T-cell (primary cell): Measurements from ENCODE around the gene TMEM130. TPM values are rescaled to one million over a fixed set of nuclear protein-coding genes. Genes with fewer than 3 reads are reported as not detected.
A peak's percentile ranks its signal among the peaks of the same experiment; 100 is the strongest.

Experiments
- ATAC-seq, 4 experiments: fragments of 200-7000 bp in 3 of 4; fragments of 150-1000 bp in 1 of 4; cut with Tn5 transposase; replicated peaks in 1 of 4; 1 replicate in 3 of 4; 2 replicates in 1 of 4; pipeline ENCODE4 v1.10.0; 2021; ENCODE audit warnings: moderate library complexity in 3 of 4, mild to moderate bottlenecking in 2 of 4, moderate number of reproducible peaks in 1 of 4
- CTCF ChIA-PET, 2 donors: fragments of 300-600 bp; sonication (Branson Sonifier 250); formaldehyde crosslinking; loops; one replicate each; lab custom pipeline; 2022; ENCODE audit warnings: antibody characterized with exemption in 2 of 2; lab: Charles Lee
- POLR2A ChIA-PET, 2 donors: fragments of 300-600 bp; sonication (Branson Sonifier 250); formaldehyde crosslinking; loops; one replicate each; lab custom pipeline; 2022; ENCODE audit warnings: antibody characterized with exemption in 2 of 2; lab: Charles Lee
- DNase-seq, 35 experiments: peaks; one replicate each; pipeline versions ENCODE4 v3.0.0 to v3.0.0-alpha.2; 2013 to 2023
- H3K27ac ChIP-seq: one replicate; pipeline ENCODE4 v1.5.1; 2013; ENCODE audit warnings: low read length
- H3K27me3 ChIP-seq, 2 experiments: replicated peaks in 1 of 2; 1 replicate in 1 of 2; 2 replicates in 1 of 2; pipeline versions ENCODE4 v1.6.1 to v1.7.0; 2013; ENCODE audit warnings: low read length in 1 of 2, mixed read lengths in 1 of 2; ENCODE audit not compliant: control insufficient read depth in 2 of 2, insufficient read depth in 2 of 2; ENCODE audit errors: extremely low read depth in 1 of 2
- H3K36me3 ChIP-seq, 2 donors: 1 replicate in 1 of 2; 2 replicates in 1 of 2; pipeline versions ENCODE4 v1.6.1 to v1.7.0; 2013; ENCODE audit warnings: low read length in 1 of 2; ENCODE audit not compliant: control insufficient read depth in 2 of 2, insufficient read depth in 1 of 2; ENCODE audit errors: extremely low read depth in 1 of 2
- H3K4me1 ChIP-seq, 2 experiments: 1 replicate in 1 of 2; 2 replicates in 1 of 2; pipeline versions ENCODE4 v1.6.1 to v1.7.0; 2013; ENCODE audit warnings: low read length in 2 of 2, mixed read lengths in 1 of 2; ENCODE audit not compliant: insufficient read depth in 2 of 2, control insufficient read depth in 1 of 2; ENCODE audit errors: extremely low read depth in 1 of 2
- H3K4me3 ChIP-seq, 2 donors: 1 replicate in 1 of 2; 2 replicates in 1 of 2; pipeline versions ENCODE4 v1.5.1 to v1.7.0; 2013; ENCODE audit warnings: mild to moderate bottlenecking in 2 of 2, low read length in 1 of 2, moderate library complexity in 1 of 2; ENCODE audit not compliant: control insufficient read depth in 1 of 2; ENCODE audit errors: extremely low read depth in 1 of 2
- H3K9me3 ChIP-seq: 2 replicates; pipeline ENCODE4 v1.7.0; 2013
- H3K27ac Mint-ChIP-seq, 2 donors: one replicate each; pipeline ENCODE4 v1.8.0; 2020 to 2021; ENCODE audit warnings: mild to moderate bottlenecking in 2 of 2, mixed read lengths in 2 of 2
- H3K27me3 Mint-ChIP-seq, 2 donors: one replicate each; pipeline ENCODE4 v1.8.0; 2021 to 2022; ENCODE audit warnings: mixed read lengths in 2 of 2
- H3K36me3 Mint-ChIP-seq: one replicate; pipeline ENCODE4 v1.8.0; 2021; ENCODE audit warnings: mixed read lengths
- H3K4me1 Mint-ChIP-seq, 3 donors: one replicate each; pipeline ENCODE4 v1.8.0; 2020 to 2022; ENCODE audit warnings: mixed read lengths in 3 of 3, mild to moderate bottlenecking in 1 of 3
- H3K4me3 Mint-ChIP-seq, 3 donors: one replicate each; pipeline ENCODE4 v1.8.0; 2020 to 2022; ENCODE audit warnings: mild to moderate bottlenecking in 3 of 3, mixed read lengths in 3 of 3, moderate library complexity in 3 of 3
- H3K9me3 Mint-ChIP-seq, 3 donors: one replicate each; pipeline ENCODE4 v1.8.0; 2020 to 2022; ENCODE audit warnings: mixed read lengths in 3 of 3
- whole genome bisulfite sequencing: methylation state at CpG from one replicate; pipeline ENCODE4 v1.1.5; 2013; ENCODE audit warnings: missing lambda C conversion rate; ENCODE audit not compliant: insufficient coverage; 5-methylcytosine and 5-hydroxymethylcytosine counted together
- total RNA-seq, 35 experiments: library from RNA in 6 of 35; stranded (reverse) in 6 of 35; fragments of 120-200 nt in 1 of 35; gene quantifications; one replicate each; pipeline versions ENCODE4 v1.2.1 to v1.2.4 and lab custom pipeline; 2013 to 2026

Gene TMEM130
- total RNA-seq, 5 donors from 2014 or later (not counting 1 experiment from before 2014, with no cell fraction given): 0.43 TPM; not detected in 4

DNA sequence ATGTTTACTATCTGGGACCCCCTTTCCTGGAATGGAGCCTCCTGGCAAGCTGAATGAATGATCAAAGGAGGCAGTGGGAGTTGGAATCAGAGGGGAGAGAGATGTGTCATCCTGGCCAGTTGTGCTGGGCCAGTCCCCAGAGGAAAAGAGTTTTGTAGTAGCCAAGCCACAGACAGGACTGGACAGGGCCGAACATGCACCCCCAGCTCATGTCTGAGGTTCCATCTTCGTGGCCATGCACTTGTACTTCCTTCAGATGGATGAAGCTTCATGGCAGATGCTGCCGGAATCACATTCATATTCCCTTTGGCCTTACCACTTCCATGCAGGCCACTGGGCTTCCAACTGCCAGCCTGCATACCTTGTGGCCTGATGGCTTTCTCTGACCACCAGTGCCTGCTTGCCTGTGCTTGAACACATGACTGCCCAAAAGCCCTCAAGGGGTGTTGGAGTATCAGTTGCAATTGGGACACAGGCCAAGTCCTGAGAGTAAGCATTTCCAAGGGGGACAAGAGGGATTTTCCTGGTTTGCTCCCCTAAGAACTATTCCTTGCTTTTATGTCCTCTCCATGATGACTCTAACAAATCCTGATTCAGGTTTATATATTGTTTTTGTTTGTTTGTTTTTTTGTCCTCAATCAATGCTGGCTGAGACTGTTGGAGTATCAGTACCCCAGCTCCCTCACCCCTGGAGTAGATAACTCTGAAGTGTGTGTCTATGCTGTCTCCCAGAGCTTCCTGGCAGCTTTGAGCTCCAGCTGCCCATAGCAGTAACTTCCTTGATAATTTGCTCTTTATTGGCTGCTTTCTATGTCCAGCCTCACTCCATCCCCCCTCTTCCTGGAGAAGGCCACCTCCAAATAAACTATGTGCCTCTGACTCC lies 63.6 kb downstream of the TMEM130 start:
- Histone ChIP-seq H3K36me3 (no peaks in the 10 kb centered on the region), H3K4me3 (no peak overlapping the region), H3K4me1 (no peaks in the 10 kb centered on the region), H3K27me3 (peaks cover 0 to 37% of the 10 kb centered on the region in 2 experiments), H3K27ac (no peak overlapping the region), H3K9me3 (no peaks in the 10 kb centered on the region)
- WGBS: 56% methylated on average over 3 of the region's 3 CpGs
- ChIA-PET POLR2A (no interaction called here), CTCF (no interaction called here)
- no peak for ATAC-seq
- no peaks in the 10 kb centered on the region for H3K4me1 Mint-ChIP-seq
- H3K36me3 Mint-ChIP-seq: no peaks in the 10 kb centered on the region
- no peak for DNase-seq
- no peak overlapping the region for H3K4me3 Mint-ChIP-seq
- peaks cover 3 to 6% (median 4%) of the 10 kb centered on the region in 3 donors for H3K9me3 Mint-ChIP-seq
- peaks cover 10 to 25% of the 10 kb centered on the region in 2 donors for H3K27me3 Mint-ChIP-seq
- H3K27ac Mint-ChIP-seq: no peak overlapping the region

GRCh38 chr7:98802781-98803110 lies 67.1 kb downstream of the TMEM130 start:
- Mint-ChIP-seq H3K27me3 (peaks cover 14 to 25% of the 10 kb centered on the region in 2 donors), H3K27ac (no peak overlapping the region), H3K4me3 (no peak overlapping the region), H3K9me3 (peaks cover 13 to 21% (median 15%) of the 10 kb centered on the region in 3 donors), H3K4me1 (no peaks in the 10 kb centered on the region), H3K36me3 (no peaks in the 10 kb centered on the region)
- DNase-seq: no peak
- Histone ChIP-seq H3K9me3 (no peaks in the 10 kb centered on the region), H3K4me1 (no peaks in the 10 kb centered on the region), H3K4me3 (no peak overlapping the region), H3K27ac (no peak overlapping the region), H3K27me3 (peaks cover 0 to 37% of the 10 kb centered on the region in 2 experiments), H3K36me3 (no peaks in the 10 kb centered on the region)
- ChIA-PET POLR2A (no interaction called here), CTCF (no interaction called here)
- WGBS: 88% methylated on average over 2 of the region's 2 CpGs
- no peak for ATAC-seq

DNA sequence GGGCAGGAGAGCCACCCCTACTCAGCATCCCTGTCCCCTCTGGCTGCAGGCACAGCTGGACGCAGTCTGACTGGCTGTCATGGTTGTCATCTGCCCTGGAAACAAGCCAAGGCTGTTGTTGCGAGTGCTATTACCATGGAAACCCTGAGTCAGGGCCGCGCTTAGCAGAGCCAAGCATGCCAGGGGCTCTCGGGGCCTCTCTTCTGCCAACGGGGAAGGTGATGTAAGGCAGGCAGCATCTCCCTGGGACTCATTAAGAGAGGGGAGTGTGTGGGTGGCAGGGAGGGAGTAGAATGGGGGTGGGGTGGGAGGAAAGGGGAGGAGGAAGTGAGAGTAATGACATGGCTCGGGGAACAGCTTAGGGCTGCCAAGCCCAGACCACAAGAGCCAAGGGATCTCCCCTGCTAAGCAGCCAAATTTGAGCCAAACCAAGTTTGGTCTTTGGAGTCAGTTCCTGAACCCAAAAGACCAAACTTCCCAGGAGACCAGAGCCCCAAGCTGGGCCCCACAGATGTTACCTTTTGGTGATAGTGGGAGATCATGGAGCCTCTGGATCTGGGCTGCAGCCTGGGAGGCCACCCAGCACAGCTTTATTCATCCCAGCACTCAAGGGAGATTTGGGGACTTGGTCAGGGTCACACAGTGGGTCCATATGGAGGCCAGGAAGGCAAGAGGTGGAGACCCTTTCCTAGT lies 67.6 kb downstream of the TMEM130 start:
- Histone ChIP-seq H3K36me3 (no peaks in the 10 kb centered on the region), H3K4me3 (no peak overlapping the region), H3K27ac (no peak overlapping the region), H3K4me1 (no peaks in the 10 kb centered on the region), H3K27me3 (peaks cover 0 to 35% of the 10 kb centered on the region in 2 experiments), H3K9me3 (no peaks in the 10 kb centered on the region)
- H3K36me3 Mint-ChIP-seq: no peaks in the 10 kb centered on the region
- no peaks in the 10 kb centered on the region for H3K4me1 Mint-ChIP-seq
- ChIA-PET POLR2A (no interaction called here), CTCF (no interaction called here)
- peaks cover 12 to 24% of the 10 kb centered on the region in 2 donors for H3K27me3 Mint-ChIP-seq
- H3K4me3 Mint-ChIP-seq: no peak overlapping the region
- 9% methylated on average over 7 of the region's 7 CpGs for WGBS
- no peak overlapping the region for H3K27ac Mint-ChIP-seq
- H3K9me3 Mint-ChIP-seq: peaks cover 13 to 21% (median 15%) of the 10 kb centered on the region in 3 donors
- DNase-seq: peak in 4 of 35 experiments; percentile 1 to 31 (median 12)
- no peak for ATAC-seq

DNA sequence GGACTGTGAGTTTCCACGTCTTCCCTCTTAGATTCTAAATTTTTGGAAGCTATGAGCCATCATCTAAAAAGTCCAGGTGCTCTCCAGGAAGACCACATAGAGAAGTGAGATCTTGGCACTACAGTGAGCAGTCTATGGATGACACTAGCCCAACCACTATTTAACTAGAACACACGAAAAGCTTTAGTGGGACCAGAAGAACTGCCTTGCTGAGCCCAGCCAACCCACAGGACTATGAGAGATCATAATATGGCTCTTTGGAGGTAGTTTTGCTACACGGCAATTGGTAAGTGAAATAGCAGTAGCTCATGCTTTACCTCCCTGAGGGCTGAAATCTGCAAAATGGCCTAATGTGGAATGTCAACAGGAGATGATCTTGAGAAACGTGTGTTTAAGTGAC lies 68.8 kb downstream of the TMEM130 start:
- Histone ChIP-seq H3K27me3 (peaks cover 0 to 29% of the 10 kb centered on the region in 2 experiments), H3K9me3 (no peaks in the 10 kb centered on the region), H3K36me3 (no peaks in the 10 kb centered on the region), H3K27ac (no peak overlapping the region), H3K4me3 (no peak overlapping the region), H3K4me1 (no peaks in the 10 kb centered on the region)
- Mint-ChIP-seq H3K9me3 (peaks cover 10 to 17% (median 15%) of the 10 kb centered on the region in 3 donors), H3K4me3 (no peak overlapping the region), H3K27me3 (peaks cover 7 to 15% of the 10 kb centered on the region in 2 donors), H3K27ac (no peak overlapping the region), H3K36me3 (no peaks in the 10 kb centered on the region), H3K4me1 (no peaks in the 10 kb centered on the region)
- WGBS: 67% methylated on average over 1 of the region's 4 CpGs
- CTCF ChIA-PET: interaction anchor here (0.5 to 0.6 kb wide), 3 partner anchors 14 to 376 kb away, joined by 3 to 9 read pairs (median 7); no protein-coding TSS in a partner anchor
- POLR2A ChIA-PET: no interaction called here
- DNase-seq: no peak
- ATAC-seq: no peak

GRCh38 chr7:98797150-98797549 lies 72.7 kb downstream of the TMEM130 start:
- H3K27ac Mint-ChIP-seq: no peak overlapping the region
- H3K4me3 Mint-ChIP-seq: no peak overlapping the region
- Histone ChIP-seq H3K9me3 (no peaks in the 10 kb centered on the region), H3K36me3 (no peaks in the 10 kb centered on the region), H3K4me3 (no peak overlapping the region), H3K27me3 (peaks cover 0 to 11% of the 10 kb centered on the region in 2 experiments), H3K4me1 (no peaks in the 10 kb centered on the region), H3K27ac (no peak overlapping the region)
- peaks cover 10 to 20% (median 15%) of the 10 kb centered on the region in 3 donors for H3K9me3 Mint-ChIP-seq
- ATAC-seq (no peak), DNase-seq (no peak)
- ChIA-PET POLR2A (no interaction called here), CTCF (no interaction called here)
- no peaks in the 10 kb centered on the region for H3K4me1 Mint-ChIP-seq
- WGBS: 74% methylated on average over 5 of the region's 8 CpGs
- no peaks in the 10 kb centered on the region for H3K36me3 Mint-ChIP-seq
- H3K27me3 Mint-ChIP-seq: peaks cover 2 to 13% of the 10 kb centered on the region in 2 donors
